Body of pancreas (tissue), 4 donors: ENCODE results near the gene CENPH.

Source experiments
- CTCF ChIP-seq, 7 experiments: fragments of 450-650 bp in 4 of 7; fragments of 200-600 bp in 3 of 7; sonication (generic) in 3 of 7; IDR thresholded peaks; one replicate each; pipeline ENCODE4 v1.5.1; 2016 to 2019; ENCODE audit warnings: antibody characterized with exemption in 7 of 7
- POLR2A ChIP-seq, 3 donors: fragments of 450-650 bp; IDR thresholded peaks; one replicate each; pipeline ENCODE4 v1.6.1; 2016; ENCODE audit warnings: antibody characterized with exemption in 3 of 3, mild to moderate bottlenecking in 2 of 3

DNA sequence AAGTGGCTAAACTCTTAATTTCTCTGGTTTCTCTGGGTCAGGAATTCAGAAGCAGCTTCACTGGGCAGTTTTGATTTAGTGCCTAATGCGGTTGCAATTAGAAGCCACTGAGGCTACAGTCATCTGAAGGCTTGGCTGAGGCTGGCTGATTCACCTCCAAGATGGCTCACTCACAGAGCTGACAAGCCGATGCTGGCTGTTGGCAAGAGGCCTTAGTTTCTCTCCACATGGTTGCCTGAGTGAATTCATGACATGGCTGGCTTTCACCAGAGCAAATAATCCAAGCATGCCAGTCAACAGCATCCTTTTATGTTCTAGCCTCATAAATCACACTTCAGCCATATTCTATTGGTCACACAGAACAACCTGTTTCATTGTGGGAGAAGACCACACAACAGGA is 42.5 kb downstream of the CENPH start:
- TF ChIP-seq CTCF (IDR thresholded peaks at IDR 0.05): no peak
- TF ChIP-seq POLR2A (IDR thresholded peaks at IDR 0.05): no peak
